Measurements from ENCODE around the gene CHKB. TPM values are rescaled to one million over a fixed set of nuclear protein-coding genes. Genes with fewer than 3 reads are reported as not detected.
A peak's percentile ranks its signal among the peaks of the same experiment; 100 is the strongest.

The CHKB gene
- total RNA-seq, 1 donor from 2014 or later, result 47.0 TPM

GRCh38 chr22:50575426-50575941 lies 7.2 kb downstream of the CHKB start:
- no peak for DNase-seq (ENCODE audit: low read depth)

- no peak for DNase-seq (ENCODE audit: low read depth)
Observed at GRCh38 chr22:50574383-50574755, 8.3 kb downstream of the CHKB start.

GRCh38 chr22:50573491-50574382 lies 8.9 kb downstream of the CHKB start:
- no peak for DNase-seq (ENCODE audit: low read depth)

GRCh38 chr22:50572965-50573364 lies 9.7 kb downstream of the CHKB start:
- no peak for DNase-seq (ENCODE audit: low read depth)

- no peak for DNase-seq (ENCODE audit: low read depth)
Observed at GRCh38 chr22:50571264-50572175, 11.1 kb downstream of the CHKB start.

GRCh38 chr22:50570861-50571260 lies 11.8 kb downstream of the CHKB start:
- DNase-seq (ENCODE audit: low read depth), result no peak

GRCh38 chr22:50569896-50570535 lies 12.6 kb downstream of the CHKB start:
- DNase-seq (ENCODE audit: low read depth), result no peak

- no peak for DNase-seq (ENCODE audit: low read depth)
Observed at GRCh38 chr22:50569041-50569459, 13.6 kb downstream of the CHKB start.

GRCh38 chr22:50568626-50569025 lies 14.0 kb downstream of the CHKB start:
- no peak for DNase-seq (ENCODE audit: low read depth)

GRCh38 chr22:50567721-50568252 lies 14.9 kb downstream of the CHKB start:
- no peak for DNase-seq (ENCODE audit: low read depth)

GRCh38 chr22:50564289-50564688 lies 18.4 kb downstream of the CHKB start:
- no peak for DNase-seq (ENCODE audit: low read depth)

- no peak for DNase-seq (ENCODE audit: low read depth)
Observed at GRCh38 chr22:50563413-50564160, 19.1 kb downstream of the CHKB start.

- DNase-seq (ENCODE audit: low read depth), result peak; percentile 95
Observed at GRCh38 chr22:50562523-50563412, 19.9 kb downstream of the CHKB start, which contains the start of gene SYCE3. Gene SYCE3, minus strand, starts transcription at chr22:50562919. Its CDS starts 6,514 bp downstream, at chr22:50556405.

- no peak for DNase-seq (ENCODE audit: low read depth)
Observed at GRCh38 chr22:50561401-50562358, 21.0 kb downstream of the CHKB start.

- DNase-seq (ENCODE audit: low read depth), result no peak
Observed at GRCh38 chr22:50560034-50560433, 22.6 kb downstream of the CHKB start.

GRCh38 chr22:50556703-50557102 lies 25.9 kb downstream of the CHKB start:
- no peak for DNase-seq (ENCODE audit: low read depth)

- DNase-seq (ENCODE audit: low read depth), result no peak
Observed at GRCh38 chr22:50553310-50553709, 29.3 kb downstream of the CHKB start.

- no peak for DNase-seq (ENCODE audit: low read depth)
Observed at GRCh38 chr22:50551160-50551752, 31.4 kb downstream of the CHKB start.

Measured in myocyte (in vitro differentiated cells).